HCT116 (cell line): ENCODE measurements around the gene CDHR5. TPM values are rescaled to one million over a fixed set of nuclear protein-coding genes. Genes with fewer than 3 reads are reported as not detected.

Experiments used
- ATAC-seq: fragments of 200-7000 bp; cut with Tn5 transposase; 2 replicates; pipeline ENCODE4 v1.9.1; 2020; ENCODE audit warnings: mild to moderate bottlenecking, moderate library complexity
- BruUV-seq: library from RNA; stranded (reverse); fragments of 400-500 nt; replicated peaks from 2 replicates; lab custom pipeline; 2021; lab: Mats Ljungman, UMichigan
- CTCF ChIA-PET: fragments of 300-600 bp; sonication (Branson Sonifier 250); formaldehyde crosslinking; loops from one replicate; lab custom pipeline; 2021; ENCODE audit warnings: antibody characterized with exemption; lab: Charles Lee
- POLR2A ChIA-PET: fragments of 300-600, 350-600 bp; sonication (Branson Sonifier 250); formaldehyde crosslinking; loops from one replicate; lab custom pipeline; 2021; ENCODE audit warnings: antibody characterized with exemption; lab: Charles Lee
- RAD21 ChIA-PET, 2 experiments: fragments of 300-600 bp; sonication (Branson Sonifier 250); formaldehyde crosslinking; loops; one replicate each; lab custom pipeline; 2023; ENCODE audit warnings: low total read pairs in 2 of 2; ENCODE audit not compliant: uncharacterized antibody in 2 of 2, unreplicated experiment in 2 of 2, low non-redundant PET in 1 of 2; lab: Charles Lee
- DNase-seq: peaks from one replicate; pipeline ENCODE4 v3.0.0-alpha.2; 2010; ENCODE audit warnings: low read depth, low spot score
- H2AFZ ChIP-seq: fragments of 200-600 bp; shearing (Covaris generic), sonication (generic); 2 replicates; pipeline ENCODE4 v1.6.1; 2017; ENCODE audit warnings: low read depth, mixed run types, mixed read lengths, antibody characterized with exemption, low read length; ENCODE audit not compliant: poor library complexity, severe bottlenecking
- H3K27ac ChIP-seq: 2 replicates; pipeline ENCODE4 v1.5.1; 2012; ENCODE audit warnings: low read depth, low read length
- H3K27me3 ChIP-seq: fragments of 200-600 bp; sonication (generic); 2 replicates; pipeline ENCODE4 v1.6.1; 2016; ENCODE audit warnings: mixed run types, low read length, mixed read lengths; ENCODE audit not compliant: insufficient read depth
- H3K36me3 ChIP-seq, 2 experiments: fragments of 200-500 bp in 1 of 2; fragments of 200-600 bp in 1 of 2; sonication (Bioruptor generic) in 1 of 2; sonication (generic) in 1 of 2; 2 replicates each; pipeline versions ENCODE4 v1.5.1 to v1.6.1; 2014 to 2016; ENCODE audit warnings: low read length in 2 of 2, inconsistent platforms in 1 of 2, mixed read lengths in 1 of 2, mixed run types in 1 of 2; ENCODE audit not compliant: insufficient read depth in 2 of 2, control insufficient read depth in 1 of 2
- H3K4me1 ChIP-seq, 2 experiments: fragments of 200-600 bp in 1 of 2; sonication (generic) in 1 of 2; 2 replicates each; pipeline versions ENCODE4 v1.5.1 to v1.6.1; 2012 to 2017; ENCODE audit warnings: low read length in 2 of 2, inconsistent platforms in 1 of 2, mild to moderate bottlenecking in 1 of 2, mixed read lengths in 1 of 2, mixed run types in 1 of 2, moderate library complexity in 1 of 2; ENCODE audit not compliant: insufficient read depth in 2 of 2, control insufficient read depth in 1 of 2
- H3K4me2 ChIP-seq: fragments of 200-600 bp; sonication (generic); 2 replicates; pipeline ENCODE4 v1.6.1; 2017; ENCODE audit warnings: mixed run types, low read length, mixed read lengths
- H3K4me3 ChIP-seq, 2 experiments: fragments of 200-600 bp in 1 of 2; sonication (generic) in 1 of 2; replicated peaks in 1 of 2; 2 replicates each; pipeline ENCODE4 v1.5.1; 2011 to 2016; ENCODE audit warnings: low read length in 2 of 2, control low read depth in 1 of 2, low read depth in 1 of 2, mild to moderate bottlenecking in 1 of 2, mixed read lengths in 1 of 2, mixed run types in 1 of 2
- H3K79me2 ChIP-seq: fragments of 200-600 bp; sonication (generic); 2 replicates; pipeline ENCODE4 v1.6.1; 2017; ENCODE audit warnings: mild to moderate bottlenecking, mixed run types, low read length, moderate library complexity, mixed read lengths; ENCODE audit not compliant: insufficient read depth
- H3K9ac ChIP-seq: fragments of 200-600 bp; sonication (generic); 2 replicates; pipeline ENCODE4 v1.6.1; 2016; ENCODE audit warnings: low read length, mixed read lengths
- H3K9me2 ChIP-seq: fragments of 200-600 bp; sonication (generic), shearing (Covaris generic); 2 replicates; pipeline ENCODE4 v1.6.1; 2017; ENCODE audit warnings: mixed run types, mild to moderate bottlenecking, moderate library complexity; ENCODE audit not compliant: insufficient read depth
- H3K9me3 ChIP-seq, 2 experiments: fragments of 200-500 bp in 1 of 2; fragments of 200-600 bp in 1 of 2; sonication (Bioruptor generic) in 1 of 2; sonication (generic) in 1 of 2; 2 replicates each; pipeline ENCODE4 v1.6.1; 2014 to 2017; ENCODE audit warnings: low read length in 2 of 2, mixed read lengths in 2 of 2, inconsistent platforms in 1 of 2, low read depth in 1 of 2, mild to moderate bottlenecking in 1 of 2, mixed run types in 1 of 2, moderate library complexity in 1 of 2; ENCODE audit not compliant: control insufficient read depth in 1 of 2, insufficient read depth in 1 of 2
- H4K20me1 ChIP-seq: fragments of 200-600 bp; sonication (generic), shearing (Covaris generic); 2 replicates; pipeline ENCODE4 v1.6.1; 2017; ENCODE audit warnings: mixed run types, mild to moderate bottlenecking, moderate library complexity; ENCODE audit not compliant: insufficient read depth
- CEBPB ChIP-seq: IDR thresholded peaks from 2 replicates; pipeline ENCODE4 v1.6.1; 2012; ENCODE audit warnings: low read depth
- EGR1 ChIP-seq: IDR thresholded peaks from 2 replicates; pipeline ENCODE4 v1.6.1; 2012; ENCODE audit warnings: low read depth
- ELF1 ChIP-seq: IDR thresholded peaks from 2 replicates; pipeline ENCODE4 v1.6.1; 2012; ENCODE audit warnings: low read depth, borderline replicate concordance
- EZH2phosphoT487 ChIP-seq: fragments of 200-600 bp; IDR thresholded peaks from 2 replicates; pipeline ENCODE4 v1.6.1; 2018; ENCODE audit warnings: antibody characterized with exemption, borderline replicate concordance
- JUND ChIP-seq: IDR thresholded peaks from 2 replicates; pipeline ENCODE4 v1.6.1; 2012
- POLR2A ChIP-seq: IDR thresholded peaks from 2 replicates; pipeline ENCODE4 v1.7.0; 2011; ENCODE audit warnings: borderline replicate concordance; ENCODE audit not compliant: insufficient read depth, insufficient read length; ENCODE audit errors: extremely low read depth
- POLR2AphosphoS5 ChIP-seq: IDR thresholded peaks from 2 replicates; pipeline ENCODE4 v1.6.1; 2011; ENCODE audit warnings: mild to moderate bottlenecking, low read depth, low read length, moderate library complexity
- RAD21 ChIP-seq: IDR thresholded peaks from 2 replicates; pipeline ENCODE4 v1.6.1; 2012; ENCODE audit warnings: low read depth, mild to moderate bottlenecking
- SIN3A ChIP-seq: IDR thresholded peaks from 2 replicates; pipeline ENCODE4 v1.6.1; 2012; ENCODE audit warnings: low read depth
- YY1 ChIP-seq: IDR thresholded peaks from 2 replicates; pipeline ENCODE4 v1.6.1; 2011; ENCODE audit warnings: low read length, low read depth, moderate library complexity, mild to moderate bottlenecking; ENCODE audit not compliant: insufficient replicate concordance; ENCODE audit errors: extremely low read depth
- ZNF274 ChIP-seq: fragments of 200-500 bp; sonication (Bioruptor generic); IDR thresholded peaks from 2 replicates; pipeline ENCODE4 v1.6.1; 2014; ENCODE audit warnings: mild to moderate bottlenecking, low read depth, low read length, inconsistent platforms
- intact Hi-C: fragments of 100-400 bp; cut with micrococcal nuclease; formaldehyde crosslinking; loops from 2 replicates; pipeline ENCODE4 v1.10.0; 2022
- total RNA-seq: library from RNA; stranded (reverse); gene quantifications from one replicate; pipeline ENCODE4 v1.2.1, GENCODE V29; 2021; ENCODE audit not compliant: unreplicated experiment
- TF ChIP-seq, protein P1 (sequence below): IDR thresholded peaks from 2 replicates; pipeline ENCODE4 v1.6.1; 2011; ENCODE audit warnings: mild to moderate bottlenecking, low read length, moderate library complexity; ENCODE audit not compliant: insufficient replicate concordance; ENCODE audit errors: extremely low read depth
- TF ChIP-seq, protein P2 (sequence below): IDR thresholded peaks from 2 replicates; pipeline ENCODE4 v1.6.1; 2012
- TF ChIP-seq, protein P3 (sequence below): IDR thresholded peaks from 2 replicates; pipeline ENCODE4 v1.6.1; 2012
- TF ChIP-seq, protein P4 (sequence below): IDR thresholded peaks from 2 replicates; pipeline ENCODE4 v1.6.1; 2012; ENCODE audit warnings: low read depth

The CDHR5 gene
- total RNA-seq, 1 experiment from 2014 or later = not detected

DNA sequence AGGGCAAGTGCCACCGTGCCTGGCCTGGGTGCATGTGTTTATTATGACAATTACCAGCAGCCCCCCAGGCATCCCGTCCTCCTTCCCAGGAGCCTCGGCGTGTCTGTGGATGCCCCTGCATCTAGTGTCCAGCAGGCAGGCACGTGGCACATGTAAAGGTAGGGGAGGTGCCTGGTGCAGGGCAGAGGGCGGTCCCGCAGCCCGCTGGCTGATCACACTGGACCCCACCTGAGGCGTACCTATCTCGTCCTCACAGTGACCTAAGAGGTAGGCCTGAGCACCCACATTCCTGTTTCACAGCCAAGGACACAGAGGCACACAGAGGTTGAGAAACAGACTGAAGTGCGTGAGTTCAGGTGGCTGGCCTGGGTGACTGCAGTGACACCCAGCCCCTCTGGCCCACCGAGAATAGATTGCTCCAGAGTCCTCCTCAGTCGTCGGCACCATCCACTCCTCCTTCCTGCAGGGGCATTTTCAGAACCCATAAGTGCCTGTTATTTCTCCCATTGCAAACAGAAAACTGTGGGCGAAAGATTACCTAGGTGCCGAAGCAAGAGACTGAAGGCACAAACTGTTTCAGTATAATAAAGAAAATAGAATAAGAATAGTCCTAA lies 51.5 kb downstream of the CDHR5 start:
- peaks cover 0 to 8% of the 10 kb centered on the region in 2 experiments; a peak in 1 of 4 replicates for H3K36me3 ChIP-seq
- H3K4me3 ChIP-seq = no peak overlapping the region
- no peak for DNase-seq
- H3K27ac ChIP-seq = no peak overlapping the region
- intact Hi-C loops = no loop called here
- no peaks in the 10 kb centered on the region for H3K9me3 ChIP-seq
- H4K20me1 ChIP-seq = no peaks in the 10 kb centered on the region
- no peaks in the 10 kb centered on the region for H3K9me2 ChIP-seq
- TF ChIP-seq EGR1 (no peak), ELF1 (no peak), JUND (no peak), POLR2AphosphoS5 (no peak), POLR2A (no peak), YY1 (no peak), ZNF274 (no peak), RAD21 (no peak), EZH2phosphoT487 (no peak), CEBPB (no peak), SIN3A (no peak)
- TF ChIP-seq, protein P1, sequence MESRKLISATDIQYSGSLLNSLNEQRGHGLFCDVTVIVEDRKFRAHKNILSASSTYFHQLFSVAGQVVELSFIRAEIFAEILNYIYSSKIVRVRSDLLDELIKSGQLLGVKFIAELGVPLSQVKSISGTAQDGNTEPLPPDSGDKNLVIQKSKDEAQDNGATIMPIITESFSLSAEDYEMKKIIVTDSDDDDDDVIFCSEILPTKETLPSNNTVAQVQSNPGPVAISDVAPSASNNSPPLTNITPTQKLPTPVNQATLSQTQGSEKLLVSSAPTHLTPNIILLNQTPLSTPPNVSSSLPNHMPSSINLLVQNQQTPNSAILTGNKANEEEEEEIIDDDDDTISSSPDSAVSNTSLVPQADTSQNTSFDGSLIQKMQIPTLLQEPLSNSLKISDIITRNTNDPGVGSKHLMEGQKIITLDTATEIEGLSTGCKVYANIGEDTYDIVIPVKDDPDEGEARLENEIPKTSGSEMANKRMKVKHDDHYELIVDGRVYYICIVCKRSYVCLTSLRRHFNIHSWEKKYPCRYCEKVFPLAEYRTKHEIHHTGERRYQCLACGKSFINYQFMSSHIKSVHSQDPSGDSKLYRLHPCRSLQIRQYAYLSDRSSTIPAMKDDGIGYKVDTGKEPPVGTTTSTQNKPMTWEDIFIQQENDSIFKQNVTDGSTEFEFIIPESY = no peak
- TF ChIP-seq, protein P2, sequence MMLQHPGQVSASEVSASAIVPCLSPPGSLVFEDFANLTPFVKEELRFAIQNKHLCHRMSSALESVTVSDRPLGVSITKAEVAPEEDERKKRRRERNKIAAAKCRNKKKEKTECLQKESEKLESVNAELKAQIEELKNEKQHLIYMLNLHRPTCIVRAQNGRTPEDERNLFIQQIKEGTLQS = no peak
- TF ChIP-seq, protein P3, sequence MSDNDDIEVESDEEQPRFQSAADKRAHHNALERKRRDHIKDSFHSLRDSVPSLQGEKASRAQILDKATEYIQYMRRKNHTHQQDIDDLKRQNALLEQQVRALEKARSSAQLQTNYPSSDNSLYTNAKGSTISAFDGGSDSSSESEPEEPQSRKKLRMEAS = no peak
- TF ChIP-seq, protein P4, sequence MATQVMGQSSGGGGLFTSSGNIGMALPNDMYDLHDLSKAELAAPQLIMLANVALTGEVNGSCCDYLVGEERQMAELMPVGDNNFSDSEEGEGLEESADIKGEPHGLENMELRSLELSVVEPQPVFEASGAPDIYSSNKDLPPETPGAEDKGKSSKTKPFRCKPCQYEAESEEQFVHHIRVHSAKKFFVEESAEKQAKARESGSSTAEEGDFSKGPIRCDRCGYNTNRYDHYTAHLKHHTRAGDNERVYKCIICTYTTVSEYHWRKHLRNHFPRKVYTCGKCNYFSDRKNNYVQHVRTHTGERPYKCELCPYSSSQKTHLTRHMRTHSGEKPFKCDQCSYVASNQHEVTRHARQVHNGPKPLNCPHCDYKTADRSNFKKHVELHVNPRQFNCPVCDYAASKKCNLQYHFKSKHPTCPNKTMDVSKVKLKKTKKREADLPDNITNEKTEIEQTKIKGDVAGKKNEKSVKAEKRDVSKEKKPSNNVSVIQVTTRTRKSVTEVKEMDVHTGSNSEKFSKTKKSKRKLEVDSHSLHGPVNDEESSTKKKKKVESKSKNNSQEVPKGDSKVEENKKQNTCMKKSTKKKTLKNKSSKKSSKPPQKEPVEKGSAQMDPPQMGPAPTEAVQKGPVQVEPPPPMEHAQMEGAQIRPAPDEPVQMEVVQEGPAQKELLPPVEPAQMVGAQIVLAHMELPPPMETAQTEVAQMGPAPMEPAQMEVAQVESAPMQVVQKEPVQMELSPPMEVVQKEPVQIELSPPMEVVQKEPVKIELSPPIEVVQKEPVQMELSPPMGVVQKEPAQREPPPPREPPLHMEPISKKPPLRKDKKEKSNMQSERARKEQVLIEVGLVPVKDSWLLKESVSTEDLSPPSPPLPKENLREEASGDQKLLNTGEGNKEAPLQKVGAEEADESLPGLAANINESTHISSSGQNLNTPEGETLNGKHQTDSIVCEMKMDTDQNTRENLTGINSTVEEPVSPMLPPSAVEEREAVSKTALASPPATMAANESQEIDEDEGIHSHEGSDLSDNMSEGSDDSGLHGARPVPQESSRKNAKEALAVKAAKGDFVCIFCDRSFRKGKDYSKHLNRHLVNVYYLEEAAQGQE = no peak
- no peak overlapping the region for H2AFZ ChIP-seq
- ChIA-PET RAD21 (no interaction called here), CTCF (no interaction called here), POLR2A (no interaction called here)
- peaks cover 19% of the 10 kb centered on the region for H3K79me2 ChIP-seq
- BruUV-seq = no TSS peak
- no peak overlapping the region for H3K9ac ChIP-seq
- peaks cover 16 to 42% of the 10 kb centered on the region in 2 experiments for H3K4me1 ChIP-seq
- H3K27me3 ChIP-seq = no peaks in the 10 kb centered on the region
- H3K4me2 ChIP-seq = no peak overlapping the region
- no peak for ATAC-seq
